ENCODE results near the gene CD14. TPM values are rescaled to one million over a fixed set of nuclear protein-coding genes. Genes with fewer than 3 reads are reported as not detected.

Gene CD14
- polyA plus RNA-seq, 2 of the 4 experiments (the other 2 are of a cell fraction) = 2.9 to 3.3 TPM

DNA sequence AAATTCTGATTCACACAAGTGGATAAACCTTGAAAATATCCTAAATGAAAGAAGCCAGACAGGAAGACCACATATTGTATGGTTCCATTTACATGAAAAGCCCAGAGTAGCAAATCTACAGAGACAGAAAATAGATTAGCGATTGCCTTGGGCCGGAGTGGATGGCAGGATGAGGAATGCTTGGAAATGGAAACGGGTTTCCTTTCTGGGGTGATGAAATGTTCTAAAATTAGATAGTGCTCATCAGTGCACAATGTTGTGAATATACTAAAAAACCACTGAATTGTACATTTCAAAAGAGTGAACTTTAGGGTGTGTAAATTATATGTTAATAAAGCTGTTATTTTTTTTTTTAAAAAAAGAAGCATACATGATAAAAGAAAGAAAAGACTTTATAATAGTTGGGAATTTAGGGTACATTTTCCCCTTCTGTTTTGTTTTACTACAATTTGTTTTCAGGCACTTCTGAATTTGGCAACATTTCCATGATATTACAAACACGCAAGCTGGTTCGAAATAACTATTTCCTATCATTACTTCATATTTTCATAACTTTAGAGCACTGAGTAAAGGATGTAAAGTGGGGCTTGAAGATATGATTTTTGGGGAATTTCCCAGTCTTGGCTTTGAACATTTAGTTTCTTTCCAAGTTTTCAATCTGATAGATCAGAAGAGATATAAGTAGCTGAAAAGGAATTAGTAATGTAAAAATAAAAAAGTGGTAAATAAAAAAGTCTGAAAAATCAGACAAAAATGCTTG is 44.5 kb downstream of the CD14 start:
- Histone ChIP-seq H3K4me1 (no peaks in the 10 kb centered on the region), H3K4me2 (no peak overlapping the region), H3K9me3 (no peaks in the 10 kb centered on the region), H3K4me3 (no peak overlapping the region), H3K27ac (no peak overlapping the region)
- ATAC-seq (no peak), DNase-seq (ENCODE audit: low read depth in 1 of 2, low spot score in 1 of 2) (no peak), FAIRE-seq (no peak)
- WGBS (ENCODE audit: missing lambda C conversion rate) = 80% methylated on average over 5 of the region's 5 CpGs
- ChIA-PET CTCF (no interaction called here), POLR2A (interaction anchor here (1.6 kb wide), 1 partner anchor 24 kb away, joined by 3 read pairs; the partner anchor contains the start of gene APBB3)
- TF ChIP-seq RAD21 (conservative IDR thresholded peaks at IDR 0.05 in 1 of 2, IDR thresholded peaks at IDR 0.05 in 1 of 2) (no peak), ZC3H11A (IDR thresholded peaks at IDR 0.05) (no peak), PHF8 (IDR thresholded peaks at IDR 0.05; ENCODE audit: borderline replicate concordance, low read depth) (no peak), MAFK (IDR thresholded peaks at IDR 0.05; ENCODE audit: partially characterized antibody) (no peak), MYC (IDR thresholded peaks at IDR 0.05; ENCODE audit: borderline replicate concordance, low read length) (no peak), KDM1A (IDR thresholded peaks at IDR 0.05; ENCODE audit: low read depth) (no peak), JUNB (IDR thresholded peaks at IDR 0.05) (no peak), NR3C1 (IDR thresholded peaks at IDR 0.05) (no peak), HEYL (CRISPR knock-in tag; IDR thresholded peaks at IDR 0.05) (no peak), SMC3 (IDR thresholded peaks at IDR 0.05) (no peak), FOSL2 (IDR thresholded peaks at IDR 0.05) (no peak), FOSL2 (CRISPR knock-in tag; IDR thresholded peaks at IDR 0.05) (no peak)
- TF ChIP-seq, protein P1, sequence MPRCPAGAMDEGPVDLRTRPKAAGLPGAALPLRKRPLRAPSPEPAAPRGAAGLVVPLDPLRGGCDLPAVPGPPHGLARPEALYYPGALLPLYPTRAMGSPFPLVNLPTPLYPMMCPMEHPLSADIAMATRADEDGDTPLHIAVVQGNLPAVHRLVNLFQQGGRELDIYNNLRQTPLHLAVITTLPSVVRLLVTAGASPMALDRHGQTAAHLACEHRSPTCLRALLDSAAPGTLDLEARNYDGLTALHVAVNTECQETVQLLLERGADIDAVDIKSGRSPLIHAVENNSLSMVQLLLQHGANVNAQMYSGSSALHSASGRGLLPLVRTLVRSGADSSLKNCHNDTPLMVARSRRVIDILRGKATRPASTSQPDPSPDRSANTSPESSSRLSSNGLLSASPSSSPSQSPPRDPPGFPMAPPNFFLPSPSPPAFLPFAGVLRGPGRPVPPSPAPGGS (IDR thresholded peaks at IDR 0.05) = no peak
- TF ChIP-seq, protein P2, sequence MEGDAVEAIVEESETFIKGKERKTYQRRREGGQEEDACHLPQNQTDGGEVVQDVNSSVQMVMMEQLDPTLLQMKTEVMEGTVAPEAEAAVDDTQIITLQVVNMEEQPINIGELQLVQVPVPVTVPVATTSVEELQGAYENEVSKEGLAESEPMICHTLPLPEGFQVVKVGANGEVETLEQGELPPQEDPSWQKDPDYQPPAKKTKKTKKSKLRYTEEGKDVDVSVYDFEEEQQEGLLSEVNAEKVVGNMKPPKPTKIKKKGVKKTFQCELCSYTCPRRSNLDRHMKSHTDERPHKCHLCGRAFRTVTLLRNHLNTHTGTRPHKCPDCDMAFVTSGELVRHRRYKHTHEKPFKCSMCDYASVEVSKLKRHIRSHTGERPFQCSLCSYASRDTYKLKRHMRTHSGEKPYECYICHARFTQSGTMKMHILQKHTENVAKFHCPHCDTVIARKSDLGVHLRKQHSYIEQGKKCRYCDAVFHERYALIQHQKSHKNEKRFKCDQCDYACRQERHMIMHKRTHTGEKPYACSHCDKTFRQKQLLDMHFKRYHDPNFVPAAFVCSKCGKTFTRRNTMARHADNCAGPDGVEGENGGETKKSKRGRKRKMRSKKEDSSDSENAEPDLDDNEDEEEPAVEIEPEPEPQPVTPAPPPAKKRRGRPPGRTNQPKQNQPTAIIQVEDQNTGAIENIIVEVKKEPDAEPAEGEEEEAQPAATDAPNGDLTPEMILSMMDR (IDR thresholded peaks at IDR 0.05) = no peak

- DNase-seq (ENCODE audit: low read depth in 1 of 2, low spot score in 1 of 2) (no peak), FAIRE-seq (no peak), ATAC-seq (no peak)
- Histone ChIP-seq H3K4me3 (no peak overlapping the region), H3K27ac (no peak overlapping the region), H3K9me3 (peaks cover 2% of the 10 kb centered on the region; the same call in 1 of the 3 replicates), H3K4me2 (no peak overlapping the region), H3K4me1 (no peaks in the 10 kb centered on the region)
- POLR2A ChIA-PET = interaction anchor here (1.6 kb wide), 1 partner anchor 23 kb away, joined by 3 read pairs; the partner anchor contains the start of gene APBB3
- CTCF ChIA-PET = interaction anchor here (1.1 to 1.2 kb wide), 2 partner anchors 11 to 20 kb away, joined by 3 read pairs; no protein-coding TSS in a partner anchor
- WGBS (ENCODE audit: missing lambda C conversion rate) = 87% methylated on average over 1 of the region's 1 CpG
- TF ChIP-seq EHMT2 (IDR thresholded peaks at IDR 0.05; ENCODE audit: low read depth) (no peak), RAD21 (conservative IDR thresholded peaks at IDR 0.05 in 1 of 2, IDR thresholded peaks at IDR 0.05 in 1 of 2) (no peak), SREBF2 (IDR thresholded peaks at IDR 0.05) (no peak), SMC3 (IDR thresholded peaks at IDR 0.05) (no peak), ZSCAN20 (CRISPR knock-in tag; IDR thresholded peaks at IDR 0.05) (no peak), RFX5 (IDR thresholded peaks at IDR 0.05) (no peak), MAFK (IDR thresholded peaks at IDR 0.05; ENCODE audit: partially characterized antibody) (no peak), HOXB13 (CRISPR knock-in tag; IDR thresholded peaks at IDR 0.05; ENCODE audit: low read depth) (no peak), ESRRA (IDR thresholded peaks at IDR 0.05; ENCODE audit: borderline replicate concordance, low read length) (no peak), KDM1A (IDR thresholded peaks at IDR 0.05; ENCODE audit: low read depth) (no peak), E2F6 (IDR thresholded peaks at IDR 0.05; ENCODE audit: borderline replicate concordance, low read depth) (no peak), JUNB (IDR thresholded peaks at IDR 0.05) (no peak), FOSB (CRISPR knock-in tag; IDR thresholded peaks at IDR 0.05) (no peak)
- TF ChIP-seq, protein P3, sequence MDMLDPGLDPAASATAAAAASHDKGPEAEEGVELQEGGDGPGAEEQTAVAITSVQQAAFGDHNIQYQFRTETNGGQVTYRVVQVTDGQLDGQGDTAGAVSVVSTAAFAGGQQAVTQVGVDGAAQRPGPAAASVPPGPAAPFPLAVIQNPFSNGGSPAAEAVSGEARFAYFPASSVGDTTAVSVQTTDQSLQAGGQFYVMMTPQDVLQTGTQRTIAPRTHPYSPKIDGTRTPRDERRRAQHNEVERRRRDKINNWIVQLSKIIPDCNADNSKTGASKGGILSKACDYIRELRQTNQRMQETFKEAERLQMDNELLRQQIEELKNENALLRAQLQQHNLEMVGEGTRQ (IDR thresholded peaks at IDR 0.05) = no peak
- TF ChIP-seq, protein P1 (IDR thresholded peaks at IDR 0.05) = no peak
- TF ChIP-seq, protein P2 (IDR thresholded peaks at IDR 0.05) = no peak
Observed at GRCh38 chr5:140587495-140587894, 45.5 kb downstream of the CD14 start.
